SHP77 (cell line): Measurements from ENCODE around the gene DLG1.

ENCODE experiments used
- DNase-seq, 2 experiments: peaks; one replicate each; lab custom pipeline; 2025; lab: John Stamatoyannopoulos, UW

Gene DLG1

DNA sequence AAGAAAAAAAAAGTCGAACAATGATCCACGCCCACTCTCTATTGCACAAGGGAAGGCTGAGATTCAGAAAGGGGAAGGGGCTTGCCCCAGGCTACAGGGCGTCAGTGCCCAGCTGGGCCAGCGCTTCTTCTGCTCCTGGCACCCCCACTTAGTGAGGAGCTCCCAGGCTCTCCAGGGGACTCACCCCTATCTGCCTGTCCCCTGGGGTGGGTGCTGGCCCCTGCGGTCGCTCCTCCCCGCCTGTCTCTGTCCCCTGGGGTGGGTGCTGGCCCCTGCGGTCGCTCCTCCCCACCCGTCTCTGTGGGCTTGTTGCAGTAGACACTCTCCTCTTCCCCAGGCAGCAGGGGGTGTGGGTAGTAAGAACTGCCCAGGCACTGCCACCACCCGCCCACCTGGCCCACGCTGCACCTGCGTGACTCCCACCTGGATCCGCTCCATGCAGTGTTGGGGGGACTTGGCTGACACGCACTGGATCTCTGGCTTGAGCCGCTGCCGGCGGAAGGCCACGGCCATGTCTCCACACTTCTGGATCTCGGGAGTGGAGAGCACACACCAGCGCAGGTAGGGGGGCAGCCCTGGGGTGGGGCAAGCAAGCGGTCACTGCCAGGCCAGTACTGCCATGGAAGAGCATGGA, 283.4 kb downstream of the DLG1 start:
- DNase-seq: no peak

DNA sequence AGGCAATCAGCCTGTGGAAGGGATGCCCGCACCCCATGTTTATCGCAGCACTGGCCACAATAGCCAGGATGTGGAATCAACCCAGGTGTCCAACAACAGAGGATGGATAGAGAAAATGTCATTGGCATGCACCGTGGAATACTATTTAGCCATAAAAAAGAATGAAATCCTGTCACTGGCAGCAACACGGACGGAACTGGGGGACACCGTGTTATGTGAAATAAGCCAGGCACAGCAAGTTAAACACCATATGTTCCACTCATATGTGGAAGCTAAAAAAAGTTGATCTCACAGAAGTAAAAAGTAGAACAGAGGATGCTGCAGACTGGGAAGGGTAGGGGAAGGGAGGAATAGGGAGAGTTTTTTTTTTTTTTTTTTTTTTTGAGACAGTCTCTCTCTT, 284.4 kb downstream of the DLG1 start:
- no peak for DNase-seq

GRCh38 chr3:197012540-197012883, 285.9 kb downstream of the DLG1 start:
- DNase-seq: no peak

GRCh38 chr3:197011780-197012539, 286.5 kb downstream of the DLG1 start:
- no peak for DNase-seq

DNA sequence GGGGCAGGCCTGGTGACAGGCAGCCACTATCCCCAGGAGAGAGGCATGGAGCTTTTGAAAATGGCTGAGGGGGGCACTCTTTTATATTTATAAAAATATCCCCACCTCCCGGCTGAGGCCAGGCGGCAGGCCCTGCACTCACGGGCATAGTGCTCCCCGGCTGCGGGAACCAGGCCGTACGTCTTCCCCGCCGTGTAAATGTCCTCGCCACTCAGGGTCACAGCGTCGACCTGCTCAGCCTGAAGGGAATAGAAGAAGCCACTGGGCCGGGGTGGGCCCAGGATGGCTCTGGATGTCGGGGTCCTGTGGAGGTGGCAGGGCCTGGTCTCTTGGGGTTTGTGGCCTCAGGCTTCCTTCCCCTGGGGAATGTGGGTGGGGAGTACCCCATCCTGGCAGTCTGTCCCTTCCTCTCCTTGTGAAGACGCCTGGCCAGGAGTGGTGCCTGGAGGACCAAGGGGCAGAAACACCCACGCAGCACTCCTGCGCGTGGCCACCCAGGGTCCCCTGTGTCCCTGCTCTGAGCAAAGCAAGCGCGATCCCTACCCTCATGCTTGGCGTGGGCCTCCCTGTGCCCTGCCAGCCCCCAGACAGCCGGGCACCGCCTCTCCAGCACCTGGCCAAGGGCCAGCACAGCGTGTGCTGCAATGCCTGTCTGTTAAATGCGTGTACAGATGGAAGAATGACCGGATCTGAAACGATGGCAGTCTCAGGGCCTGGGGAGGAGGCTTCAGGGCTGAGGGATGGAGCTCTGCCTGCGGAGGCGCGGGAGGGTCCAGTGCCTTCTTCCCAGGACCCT, 287.7 kb downstream of the DLG1 start:
- no peak for DNase-seq

GRCh38 chr3:197009532-197010019, 288.8 kb downstream of the DLG1 start:
- no peak for DNase-seq

GRCh38 chr3:197008436-197009209, 289.8 kb downstream of the DLG1 start:
- no peak for DNase-seq

GRCh38 chr3:197007953-197008352, 290.5 kb downstream of the DLG1 start:
- no peak for DNase-seq

DNA sequence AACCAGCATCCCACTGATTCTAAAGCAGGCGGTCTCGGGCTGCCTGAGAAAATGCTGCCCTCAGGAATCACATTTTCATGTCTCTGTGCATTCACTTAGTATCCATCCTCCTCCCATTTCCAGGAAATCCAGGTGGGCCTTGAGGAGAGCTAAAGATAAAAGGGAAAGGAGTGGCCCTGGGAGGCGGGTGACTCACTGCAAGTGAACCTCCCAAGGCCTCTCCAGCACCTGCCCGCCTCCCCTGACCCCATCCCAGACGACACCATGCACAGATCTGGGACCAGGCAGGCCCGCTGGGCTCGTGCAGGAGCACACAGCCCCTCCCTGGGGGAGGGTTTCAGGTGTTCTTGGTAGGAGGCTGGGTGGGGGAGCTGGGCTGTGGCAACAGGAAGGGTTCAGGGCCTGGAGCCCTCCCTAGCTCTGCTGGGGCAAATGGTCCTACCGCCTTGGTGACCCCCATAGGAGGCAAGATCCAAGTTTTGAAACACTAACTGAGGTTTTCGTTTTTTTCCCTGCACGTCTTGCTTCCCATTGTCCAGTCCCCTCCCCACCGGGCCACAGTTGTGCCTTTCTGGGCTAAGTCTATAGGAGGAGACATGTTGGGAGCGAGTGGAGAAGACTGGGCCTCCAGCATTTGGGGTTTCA, 291.0 kb downstream of the DLG1 start:
- DNase-seq: no peak

GRCh38 chr3:197006860-197007259, 291.6 kb downstream of the DLG1 start:
- DNase-seq: no peak

GRCh38 chr3:197006446-197006845, 292.0 kb downstream of the DLG1 start:
- DNase-seq: no peak

DNA sequence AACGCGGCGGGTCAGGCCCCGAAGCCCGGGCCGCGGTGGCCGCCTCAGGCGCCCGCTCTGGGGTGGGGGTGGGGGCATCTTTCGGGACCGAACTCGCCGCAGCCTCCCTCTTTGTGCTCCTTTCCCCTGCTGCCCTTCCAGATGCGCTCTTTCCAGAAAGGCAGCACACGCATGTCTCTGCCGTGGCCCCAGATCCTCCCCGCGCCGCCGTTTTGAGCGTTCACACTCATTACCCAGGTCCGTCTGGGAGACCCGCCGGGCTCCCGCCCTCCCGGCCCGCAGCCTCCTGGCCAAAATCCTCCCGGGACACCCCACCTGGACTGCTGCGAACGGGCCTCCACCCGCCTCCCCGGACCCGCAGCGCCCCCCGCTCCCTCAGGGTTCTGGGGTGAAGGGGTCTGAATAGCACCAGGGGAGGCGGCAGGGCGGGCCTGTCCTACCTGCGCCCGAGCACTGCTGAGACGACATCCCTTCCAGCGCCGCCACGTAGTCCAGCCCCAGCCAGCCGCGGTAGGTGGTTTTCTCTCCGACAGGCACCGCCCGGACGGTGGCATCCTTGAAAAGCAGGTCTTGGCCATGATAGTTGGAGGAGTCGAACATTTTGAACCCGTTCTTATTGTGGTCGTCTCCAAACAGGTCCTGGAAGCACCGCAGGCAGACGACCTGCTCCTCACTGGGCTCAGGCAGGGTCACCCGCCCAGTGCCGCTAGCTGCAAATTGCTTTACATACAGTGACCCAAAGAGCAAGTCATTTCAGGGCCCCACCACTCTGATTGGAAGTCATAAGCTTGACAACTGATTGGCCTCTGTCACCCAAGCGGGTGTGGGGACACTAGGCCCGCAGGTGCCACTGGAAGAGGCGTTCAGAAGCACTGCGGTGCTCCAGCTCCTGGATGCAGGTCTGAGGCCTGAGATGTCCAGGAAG, 294.7 kb downstream of the DLG1 start:
- DNase-seq: no peak

DNA sequence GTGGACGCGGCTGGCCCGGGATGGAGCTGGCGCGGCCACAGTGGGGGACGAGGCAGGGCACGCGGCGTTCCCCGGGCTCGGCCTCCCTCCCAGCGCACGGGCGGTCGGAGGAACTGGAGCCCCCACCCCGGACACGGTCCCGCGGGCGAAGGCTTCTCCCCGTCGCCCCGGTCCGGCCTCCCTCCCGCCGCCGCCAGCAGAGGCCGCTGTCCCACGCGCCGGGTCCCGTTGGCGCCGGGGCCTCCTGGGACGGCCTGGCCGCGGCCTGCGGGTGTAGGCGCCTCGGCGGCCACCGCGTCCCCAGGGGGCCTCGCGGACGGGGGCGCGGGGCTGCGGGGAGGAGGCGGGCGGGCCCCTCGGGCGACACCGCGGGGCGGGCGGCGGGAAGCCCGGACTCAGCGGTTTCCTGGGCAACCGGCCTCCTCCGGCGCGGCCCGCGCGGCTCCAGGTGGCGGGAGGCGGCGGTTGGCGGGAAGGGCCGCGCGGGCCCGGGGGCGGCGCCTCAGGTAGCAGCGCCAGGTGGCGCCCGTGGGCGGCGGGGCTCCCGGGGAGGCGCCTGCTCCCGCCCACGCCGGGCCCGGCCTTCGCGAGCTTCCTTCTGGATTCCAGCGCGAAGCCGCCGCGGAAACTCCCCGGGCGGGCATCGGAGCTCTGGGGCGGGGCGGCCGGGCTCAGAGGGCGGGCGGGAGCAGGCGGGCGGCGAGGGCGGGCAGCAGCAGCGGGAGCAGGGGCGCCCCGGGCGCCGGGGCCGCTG, 295.5 kb downstream of the DLG1 start:
- peak in 1 of 2 experiments; percentile 32 for DNase-seq

- DNase-seq: no peak
Observed at GRCh38 chr3:197001972-197002700, 296.3 kb downstream of the DLG1 start.

DNA sequence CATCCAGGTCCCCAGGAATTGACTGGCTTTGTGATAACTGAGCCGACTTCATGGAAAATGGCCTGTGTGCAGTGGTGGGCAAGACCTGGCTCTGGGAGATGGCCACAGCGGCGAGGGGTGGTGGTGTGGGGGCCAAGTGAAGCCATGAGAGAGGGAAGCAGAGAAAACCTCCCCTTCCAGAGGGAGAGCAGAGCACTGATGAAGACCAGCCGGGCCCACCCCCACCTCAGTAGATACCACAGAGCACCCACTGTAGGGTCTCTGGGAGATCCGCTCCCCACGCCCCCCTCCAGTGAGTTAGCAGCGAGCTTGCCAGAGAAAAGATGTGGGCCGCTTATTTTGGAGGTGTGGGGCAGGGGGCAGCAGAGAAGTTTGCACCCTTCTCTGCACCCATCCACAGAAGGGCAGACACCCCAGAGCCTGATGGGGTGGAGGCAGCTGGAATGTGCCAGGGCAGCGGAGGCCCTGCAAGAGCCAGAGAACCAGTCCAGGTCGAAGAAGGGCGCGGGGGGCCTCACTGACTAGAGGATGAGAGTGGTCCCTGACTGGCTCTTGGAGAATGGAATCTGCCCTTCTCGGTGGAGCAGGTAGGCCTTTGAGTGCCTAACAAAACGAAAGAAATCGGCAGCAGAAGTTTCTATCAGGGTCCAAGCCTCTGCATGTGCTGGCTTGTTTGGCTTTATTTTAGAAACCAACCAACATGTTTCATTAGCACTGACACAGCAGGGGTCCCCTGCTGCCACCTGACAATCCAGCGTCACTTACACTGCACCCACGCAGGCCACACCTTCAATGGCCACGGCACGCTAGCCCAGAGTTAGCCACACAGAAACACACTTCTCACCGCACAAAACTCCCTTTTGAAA, 297.1 kb downstream of the DLG1 start:
- DNase-seq: no peak

DNA sequence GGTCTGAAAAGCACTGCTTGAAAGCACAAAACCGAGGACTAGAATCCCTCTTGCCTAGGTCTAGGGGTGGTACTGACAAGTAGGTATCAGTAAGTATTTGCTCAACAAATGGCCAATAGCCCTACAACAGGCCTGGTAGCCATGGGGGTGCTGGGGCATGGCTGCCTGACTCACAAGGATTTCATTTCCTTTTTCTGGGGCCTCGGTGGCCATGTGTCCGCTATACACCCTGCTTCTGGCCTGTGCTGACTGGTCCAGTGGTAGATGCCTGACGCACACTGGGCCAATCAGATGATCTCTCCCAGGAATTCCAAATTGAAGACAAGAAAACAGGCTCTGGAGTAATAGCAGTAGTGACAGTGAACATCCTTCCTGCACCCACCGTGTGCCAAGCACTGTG, 298.2 kb downstream of the DLG1 start:
- DNase-seq: no peak

DNA sequence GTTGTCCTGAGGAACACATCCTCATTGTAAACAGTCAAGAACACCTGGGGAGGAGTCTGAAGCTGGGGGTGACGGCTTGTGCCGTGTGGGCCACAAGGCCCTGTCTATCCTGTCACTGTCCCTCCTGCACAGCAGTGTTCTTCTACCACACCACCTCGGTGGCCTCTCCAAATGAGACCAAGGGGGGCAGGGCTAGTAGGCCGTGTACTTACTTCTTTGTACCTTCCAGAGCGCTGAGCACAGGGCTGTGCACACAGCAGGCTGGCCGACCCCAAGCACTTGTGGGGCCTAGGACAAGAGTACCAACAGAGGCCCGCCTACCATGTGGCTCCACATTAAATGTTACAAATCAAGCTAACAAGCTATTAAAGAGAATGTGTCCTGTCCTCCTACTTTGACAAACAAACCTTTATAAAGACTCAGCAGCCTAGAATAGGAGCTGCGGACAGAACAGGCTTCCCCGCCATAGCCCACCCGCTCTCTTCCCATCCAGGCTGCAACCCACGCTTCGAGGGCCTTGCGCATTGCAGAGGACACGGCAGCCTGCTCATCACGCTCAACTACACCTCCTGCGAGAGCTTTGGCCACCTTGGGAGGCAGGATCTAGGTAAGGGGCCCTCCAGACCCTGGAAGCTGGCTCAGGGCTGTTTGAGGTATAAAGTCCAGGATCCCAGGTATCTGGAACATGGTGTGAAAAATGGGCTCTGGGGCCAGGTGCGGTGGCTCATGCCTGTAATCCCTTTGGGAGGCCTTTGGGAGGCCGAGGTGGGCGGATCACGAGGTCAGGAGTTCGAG, 299.2 kb downstream of the DLG1 start:
- no peak for DNase-seq
